Measurements from ENCODE around the gene MMP24.

MMP24 gene

DNA sequence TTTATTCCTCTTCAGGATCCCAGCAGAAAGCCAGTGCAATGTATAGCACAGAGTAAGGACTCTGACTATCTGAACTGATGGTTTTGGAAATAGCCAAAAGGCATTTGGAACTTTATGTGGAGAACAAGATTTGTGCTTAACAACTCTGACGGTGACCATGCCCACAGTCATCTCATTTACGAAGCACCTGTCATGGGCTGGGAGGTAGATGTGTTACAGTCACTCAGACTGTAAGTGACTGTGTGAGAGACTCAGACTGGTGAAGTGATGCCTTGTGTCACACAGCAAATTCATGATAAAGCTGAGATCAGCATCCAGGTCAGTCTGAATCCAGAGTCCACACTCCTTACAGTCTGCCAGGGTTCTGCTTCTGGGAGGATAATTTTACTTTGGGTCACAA lies 89.6 kb downstream of the MMP24 start:
- DNase-seq: no peak

DNA sequence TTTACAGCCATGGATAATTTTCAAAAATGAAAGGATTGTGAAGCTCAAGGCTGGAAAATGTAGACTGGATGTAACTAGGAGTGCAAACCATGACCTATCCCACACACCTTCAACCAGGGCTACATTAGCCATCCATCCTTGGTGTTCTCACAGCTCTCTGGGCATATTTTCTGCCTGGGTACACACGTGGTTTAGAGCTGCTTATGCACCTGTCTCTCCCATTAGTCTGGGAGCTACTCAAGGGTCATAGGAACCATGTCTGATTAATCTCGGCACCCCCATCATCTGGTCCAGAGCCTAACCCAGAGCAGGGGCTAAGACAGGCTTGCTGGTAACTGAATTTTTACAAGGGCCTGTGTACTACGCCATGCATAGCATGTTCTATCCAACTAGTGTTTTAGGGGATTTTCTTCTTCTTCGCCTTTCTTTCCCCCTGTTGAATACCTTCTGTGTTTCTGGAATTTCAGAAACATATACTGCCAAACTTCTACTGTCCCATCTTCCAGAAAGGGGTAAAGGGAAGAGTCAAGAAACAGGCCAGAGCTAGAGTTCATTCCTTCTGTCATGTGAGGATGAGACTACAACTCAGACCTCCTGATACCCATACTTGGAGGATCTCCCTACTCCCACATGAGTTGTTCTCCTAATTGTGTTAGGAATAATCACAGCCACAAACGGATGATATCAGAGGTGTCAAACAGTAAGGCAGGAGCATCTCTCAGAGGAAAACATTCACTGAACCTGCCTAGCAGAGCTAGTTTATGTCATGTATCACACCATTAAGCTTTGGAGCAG lies 91.1 kb downstream of the MMP24 start:
- DNase-seq: no peak

DNA sequence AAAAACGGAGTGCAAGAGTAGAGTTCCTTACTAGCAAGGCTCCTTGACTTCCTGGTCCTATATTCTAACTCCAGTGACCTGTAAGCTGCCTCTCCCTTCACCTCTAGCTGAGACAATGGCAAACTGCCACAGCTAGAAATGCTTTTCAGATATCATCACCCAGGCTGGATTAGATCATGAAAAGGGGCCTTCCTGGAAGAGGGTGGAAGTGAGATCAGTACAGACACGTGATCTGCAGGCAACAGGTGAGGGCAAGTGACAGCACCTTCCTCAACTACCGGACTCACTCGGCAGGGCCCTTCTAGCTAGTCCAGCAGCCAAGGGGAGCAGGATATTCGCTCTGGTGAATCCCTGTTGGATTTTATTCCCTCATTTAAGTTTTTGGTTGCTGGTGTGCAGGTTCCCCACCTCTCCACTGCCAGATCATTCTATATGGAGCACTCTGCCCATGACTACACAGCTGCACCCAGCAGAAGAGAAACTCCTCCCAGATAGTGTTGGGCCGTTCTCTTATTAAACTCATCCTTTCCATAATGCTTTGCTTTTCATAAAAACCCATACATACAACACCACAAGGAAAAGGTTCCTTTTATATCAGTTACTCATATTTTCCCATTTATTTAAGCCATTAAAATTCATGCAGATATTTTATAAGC lies 92.1 kb downstream of the MMP24 start:
- DNase-seq: peak; percentile 100

DNA sequence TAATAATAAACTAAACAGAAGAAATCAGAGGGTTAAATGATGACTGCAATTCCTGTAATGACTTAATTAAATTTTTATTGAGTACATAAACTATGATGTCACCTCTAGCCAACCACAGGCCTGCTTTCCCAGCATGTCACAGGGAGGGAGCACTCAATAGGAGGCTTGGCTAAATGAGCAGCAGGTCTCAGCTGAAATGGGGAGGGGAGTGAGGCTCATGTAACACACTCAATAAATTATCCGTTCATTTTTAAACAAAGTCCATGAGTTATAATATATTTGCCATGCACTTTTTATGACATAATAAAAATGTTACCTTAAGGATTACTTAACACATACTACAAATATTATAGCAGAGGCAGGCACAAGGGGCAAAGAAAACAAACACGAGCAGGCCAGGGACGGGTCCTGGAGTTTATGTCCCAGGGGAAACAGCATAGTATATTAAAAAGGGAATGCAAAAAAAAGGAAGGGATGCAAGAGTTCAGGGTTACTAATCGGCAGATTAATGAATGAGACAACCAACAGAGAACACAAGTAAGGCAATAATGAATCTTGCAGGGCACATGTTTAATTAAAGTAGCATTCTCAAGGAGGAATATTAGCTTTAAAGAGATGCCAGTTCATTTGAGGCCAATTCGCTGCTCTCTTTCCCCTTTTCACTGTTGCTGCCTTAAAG lies 92.8 kb downstream of the MMP24 start:
- peak; percentile 79 for DNase-seq

DNA sequence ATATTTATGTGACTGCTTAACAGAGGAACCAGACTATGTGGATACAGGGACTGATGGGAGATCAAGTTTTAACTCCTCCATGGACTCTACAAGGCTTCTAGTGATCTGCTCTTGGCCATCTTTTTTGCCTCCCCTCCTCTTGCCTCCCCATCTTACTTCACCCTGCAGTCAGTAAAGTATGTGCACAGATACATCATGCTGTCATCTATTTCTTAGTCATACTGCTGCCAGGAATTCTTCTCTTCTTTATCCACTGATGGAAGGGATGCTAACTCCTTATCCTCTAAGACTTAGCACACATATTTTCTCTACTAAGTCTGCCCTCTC lies 93.3 kb downstream of the MMP24 start:
- DNase-seq: peak; percentile 84

GRCh38 chr20:35320396-35321126 lies 94.1 kb downstream of the MMP24 start:
- peak; percentile 88 for DNase-seq

DNA sequence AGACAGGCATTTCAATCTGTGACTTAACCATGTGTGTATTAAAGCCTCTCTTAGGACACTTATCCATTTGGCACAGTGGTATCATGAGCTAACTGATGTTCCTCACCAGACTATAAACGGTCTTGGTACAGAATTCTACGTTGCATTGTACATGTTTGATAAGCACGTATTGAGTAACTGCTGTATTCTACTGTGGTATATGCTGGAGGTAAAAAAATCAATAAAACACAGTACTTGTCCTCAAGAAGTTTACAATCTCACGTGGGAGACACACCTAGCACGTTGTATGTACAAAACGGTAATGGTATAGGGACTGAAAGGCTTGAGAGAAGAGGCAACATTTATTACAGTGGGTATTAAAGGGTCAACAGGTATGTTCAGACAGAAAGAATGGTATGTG lies 98.9 kb downstream of the MMP24 start:
- no peak for DNase-seq

- DNase-seq: peak; percentile 88
Measured at GRCh38 chr20:35326021-35326739, 99.7 kb downstream of the MMP24 start.
